A673 (cell line): ENCODE data around the gene TTC9B. TPM values are rescaled to one million over a fixed set of nuclear protein-coding genes. Genes with fewer than 3 reads are reported as not detected.
"Not testable (repeated sequence)": the region's sequence is repeated elsewhere in the genome, so short reads cannot be mapped to it uniquely, and the experiment has no call there.

ENCODE experiments used
- BruUV-seq: library from RNA; stranded (reverse); fragments of 400-500 nt; replicated peaks from 2 replicates; lab custom pipeline; 2021; lab: Mats Ljungman, UMichigan
- CTCF ChIA-PET: fragments of 300-600 bp; sonication (Branson Sonifier 250); formaldehyde crosslinking; loops from one replicate; lab custom pipeline; 2022; ENCODE audit warnings: antibody characterized with exemption; lab: Charles Lee
- POLR2A ChIA-PET: fragments of 300-600 bp; sonication (Branson Sonifier 250); formaldehyde crosslinking; loops from one replicate; lab custom pipeline; 2022; ENCODE audit warnings: antibody characterized with exemption; ENCODE audit not compliant: low non-redundant PET; lab: Charles Lee
- DNase-seq: peaks from one replicate; pipeline ENCODE4 v3.0.0-alpha.2; 2015; ENCODE audit warnings: low spot score
- H3K27ac ChIP-seq: fragments of 200-600 bp; sonication (generic); 2 replicates; pipeline ENCODE4 v1.5.1; 2016; ENCODE audit warnings: mixed run types, low read depth, mild to moderate bottlenecking, mixed read lengths, antibody characterized with exemption, low read length; ENCODE audit not compliant: poor library complexity, severe bottlenecking
- H3K27me3 ChIP-seq: fragments of 200-600 bp; sonication (generic); replicated peaks from 2 replicates; pipeline ENCODE4 v1.6.1; 2017; ENCODE audit warnings: mixed run types, low read depth, mild to moderate bottlenecking, mixed read lengths, antibody characterized with exemption, low read length; ENCODE audit not compliant: insufficient read depth, poor library complexity
- H3K36me3 ChIP-seq: fragments of 200-600 bp; sonication (generic); 2 replicates; pipeline ENCODE4 v1.6.1; 2016; ENCODE audit warnings: mixed run types, mild to moderate bottlenecking, mixed read lengths, antibody characterized with exemption, low read length; ENCODE audit not compliant: insufficient read depth, poor library complexity, severe bottlenecking
- H3K4me1 ChIP-seq: fragments of 200-600 bp; sonication (generic); 2 replicates; pipeline ENCODE4 v1.6.1; 2017; ENCODE audit warnings: mixed run types, mild to moderate bottlenecking, mixed read lengths, antibody characterized with exemption, low read length; ENCODE audit not compliant: insufficient read depth, poor library complexity, severe bottlenecking
- H3K4me3 ChIP-seq: fragments of 200-600 bp; sonication (generic); 2 replicates; pipeline ENCODE4 v1.5.1; 2016; ENCODE audit warnings: low read depth, mixed run types, mild to moderate bottlenecking, mixed read lengths, low read length; ENCODE audit not compliant: poor library complexity, severe bottlenecking
- H3K9me3 ChIP-seq: fragments of 200-600 bp; sonication (generic); 2 replicates; pipeline ENCODE4 v1.6.1; 2016; ENCODE audit warnings: mixed run types, low read depth, mild to moderate bottlenecking, mixed read lengths, antibody characterized with exemption, low read length; ENCODE audit not compliant: poor library complexity, severe bottlenecking
- CTCF ChIP-seq: fragments of 300-800, 200-600 bp; sonication (generic); conservative IDR thresholded peaks from 2 replicates; pipeline ENCODE4 v1.5.1; 2017; ENCODE audit warnings: low read depth, mild to moderate bottlenecking, antibody characterized with exemption, low read length, moderate library complexity, mixed read lengths
- EZH2 ChIP-seq: fragments of 200-600 bp; sonication (generic); IDR thresholded peaks from 2 replicates; pipeline ENCODE4 v1.6.1; 2017; ENCODE audit warnings: borderline replicate concordance, low read depth, mild to moderate bottlenecking, mixed read lengths, antibody characterized with exemption, low read length; ENCODE audit not compliant: poor library complexity, severe bottlenecking
- intact Hi-C: fragments of 100-400 bp; cut with micrococcal nuclease; formaldehyde crosslinking; loops from one replicate; pipeline ENCODE4 v1.10.0; 2022; ENCODE audit not compliant: unreplicated experiment
- total RNA-seq: library from RNA; stranded (reverse); gene quantifications from 2 replicates; pipeline ENCODE4 v1.2.3, GENCODE V29; 2021

The TTC9B gene
- total RNA-seq, 1 experiment from 2014 or later: not detected

GRCh38 chr19:40219721-40220276, 1.6 kb upstream of the TTC9B start:
- peak; percentile 61 for DNase-seq
- peaks cover 31% of the 10 kb centered on the region for H3K27me3 ChIP-seq
- no peak overlapping the region for H3K4me3 ChIP-seq
- H3K4me1 ChIP-seq: no peaks in the 10 kb centered on the region
- ChIA-PET POLR2A (no interaction called here), CTCF (no interaction called here)
- intact Hi-C loops: loop anchor here (5.0 kb wide), 1 partner anchor 72 kb away; no protein-coding TSS in a partner anchor
- TF ChIP-seq EZH2: no peak
- TF ChIP-seq CTCF: no peak
- no TSS peak for BruUV-seq
- H3K9me3 ChIP-seq: no peaks in the 10 kb centered on the region
- H3K27ac ChIP-seq: no peak overlapping the region
- H3K36me3 ChIP-seq: no peaks in the 10 kb centered on the region

- intact Hi-C loops: loop anchor here (5.0 kb wide), 1 partner anchor 72 kb away; no protein-coding TSS in a partner anchor
- POLR2A ChIA-PET, H3K27ac ChIP-seq, DNase-seq, H3K36me3 ChIP-seq, H3K4me1 ChIP-seq, BruUV-seq, CTCF ChIA-PET, H3K4me3 ChIP-seq, H3K9me3 ChIP-seq: not testable (repeated sequence)
- peaks cover 31% of the 10 kb centered on the region for H3K27me3 ChIP-seq
These were observed 845 bp upstream of the TTC9B start for GRCh38 chr19:40219029-40219428.

GRCh38 chr19:40217027-40217810, 965 bp downstream of the TTC9B start:
- no peak for TF ChIP-seq EZH2
- TF ChIP-seq CTCF: peak; percentile 81
- no peak overlapping the region for H3K4me3 ChIP-seq
- no TSS peak for BruUV-seq
- H3K9me3 ChIP-seq: no peaks in the 10 kb centered on the region
- ChIA-PET CTCF (no interaction called here), POLR2A (no interaction called here)
- H3K36me3 ChIP-seq: no peaks in the 10 kb centered on the region
- intact Hi-C loops: loop anchor here (5.0 kb wide), 1 partner anchor 70 kb away; no protein-coding TSS in a partner anchor
- H3K27ac ChIP-seq: no peak overlapping the region
- no peaks in the 10 kb centered on the region for H3K4me1 ChIP-seq
- peak; percentile 41 for DNase-seq
- peaks cover 31% of the 10 kb centered on the region for H3K27me3 ChIP-seq
